Thoracic aorta (tissue), 2 donors: ENCODE measurements around the gene SMAD6. TPM values are rescaled to one million over a fixed set of nuclear protein-coding genes. Genes with fewer than 3 reads are reported as not detected.

Experiments
- ATAC-seq: fragments of 150-250 bp; one replicate; pipeline ENCODE4 v1.8.0; 2017; ENCODE audit warnings: low read depth; ENCODE audit not compliant: insufficient number of reproducible peaks, low FRiP score
- DNase-seq: peaks from one replicate; pipeline ENCODE4 v3.0.0-alpha.2; 2020; ENCODE audit warnings: low spot score
- H3K27ac ChIP-seq, 2 donors: fragments of 200-600 bp; sonication (generic); 1 replicate in 1 of 2; 2 replicates in 1 of 2; pipeline ENCODE4 v1.5.1; 2016; ENCODE audit warnings: mild to moderate bottlenecking in 2 of 2, moderate library complexity in 2 of 2
- H3K27me3 ChIP-seq: fragments of 200-600 bp; sonication (generic); replicated peaks from 2 replicates; pipeline ENCODE4 v1.6.0; 2016; ENCODE audit warnings: mild to moderate bottlenecking; ENCODE audit not compliant: insufficient read depth
- H3K36me3 ChIP-seq: fragments of 200-600 bp; sonication (generic); one replicate; pipeline ENCODE4 v1.5.1; 2016
- H3K4me1 ChIP-seq, 2 donors: fragments of 200-600 bp; sonication (generic); 1 replicate in 1 of 2; 2 replicates in 1 of 2; pipeline versions ENCODE4 v1.5.1 to v1.6.0; 2016; ENCODE audit warnings: low read depth in 2 of 2, mild to moderate bottlenecking in 1 of 2; ENCODE audit not compliant: control insufficient read depth in 1 of 2
- H3K4me3 ChIP-seq: fragments of 200-600 bp; sonication (generic); 2 replicates; pipeline ENCODE4 v1.5.1; 2016; ENCODE audit warnings: mild to moderate bottlenecking
- H3K9me3 ChIP-seq: fragments of 200-600 bp; sonication (generic); 2 replicates; pipeline ENCODE4 v1.5.1; 2016
- CTCF ChIP-seq: fragments of 200-600 bp; sonication (generic); IDR thresholded peaks from one replicate; pipeline ENCODE4 v1.5.1; 2019; ENCODE audit warnings: antibody characterized with exemption
- total RNA-seq, 2 donors: library from RNA; depleted of rRNA; stranded (reverse); fragments of >200 nt; gene quantifications; one replicate each; pipeline versions ENCODE4 v1.1.0 to v1.2.3, GENCODE V29; 2016

The SMAD6 gene
- total RNA-seq, 2 donors from 2014 or later: 73.3 to 113 TPM

- no peak for TF ChIP-seq CTCF
- DNase-seq (no peak), ATAC-seq (no peak)
- Histone ChIP-seq H3K9me3 (peaks cover 3% of the 10 kb centered on the region), H3K27me3 (no peaks in the 10 kb centered on the region), H3K36me3 (no peaks in the 10 kb centered on the region), H3K27ac (peak overlapping the region in 1 of 2 donors; percentile 31), H3K4me3 (no peak overlapping the region), H3K4me1 (peaks cover 40 to 87% of the 10 kb centered on the region in 2 donors)
Measured at GRCh38 chr15:66751579-66751978, 49.5 kb downstream of the SMAD6 start.

GRCh38 chr15:66752078-66752477 is 50.0 kb downstream of the SMAD6 start:
- Histone ChIP-seq H3K36me3 (no peaks in the 10 kb centered on the region), H3K4me1 (peaks cover 39 to 87% of the 10 kb centered on the region in 2 donors), H3K9me3 (peaks cover 3% of the 10 kb centered on the region), H3K27me3 (no peaks in the 10 kb centered on the region), H3K4me3 (no peak overlapping the region), H3K27ac (peak overlapping the region; percentile 26 to 31)
- no peak for DNase-seq
- TF ChIP-seq CTCF: no peak
- ATAC-seq: no peak

- Histone ChIP-seq H3K4me1 (peaks cover 31 to 87% of the 10 kb centered on the region in 2 donors), H3K9me3 (peaks cover 3% of the 10 kb centered on the region), H3K4me3 (no peak overlapping the region), H3K36me3 (no peaks in the 10 kb centered on the region), H3K27ac (peak overlapping the region; percentile 49 to 58), H3K27me3 (no peaks in the 10 kb centered on the region)
- no peak for ATAC-seq
- TF ChIP-seq CTCF: no peak
- DNase-seq: no peak
Measured at GRCh38 chr15:66753687-66754377, 51.8 kb downstream of the SMAD6 start.

- no peak for ATAC-seq
- no peak for TF ChIP-seq CTCF
- H3K27ac ChIP-seq: peak overlapping the region in 1 of 2 donors; percentile 5
- peaks cover 3% of the 10 kb centered on the region for H3K9me3 ChIP-seq
- no peaks in the 10 kb centered on the region for H3K27me3 ChIP-seq
- H3K4me3 ChIP-seq: no peak overlapping the region
- H3K4me1 ChIP-seq: peaks cover 30 to 87% of the 10 kb centered on the region in 2 donors
- no peak for DNase-seq
- no peaks in the 10 kb centered on the region for H3K36me3 ChIP-seq
Measured at GRCh38 chr15:66754789-66755188, 52.8 kb downstream of the SMAD6 start.

GRCh38 chr15:66755298-66756068 is 53.4 kb downstream of the SMAD6 start:
- ATAC-seq: no peak
- no peak for DNase-seq
- Histone ChIP-seq H3K27ac (peak overlapping the region; percentile 20 to 54), H3K4me3 (no peak overlapping the region), H3K36me3 (no peaks in the 10 kb centered on the region), H3K9me3 (peaks cover 3% of the 10 kb centered on the region), H3K4me1 (peaks cover 34 to 85% of the 10 kb centered on the region in 2 donors), H3K27me3 (no peaks in the 10 kb centered on the region)
- TF ChIP-seq CTCF: no peak
